Peyer's patch (tissue), 4 donors: Measurements from ENCODE around the gene DPPA5. TPM values are rescaled to one million over a fixed set of nuclear protein-coding genes. Genes with fewer than 3 reads are reported as not detected.

Experiments used
- DNase-seq, 3 donors: peaks; one replicate each; pipeline ENCODE4 v3.0.0-alpha.2; 2017 to 2019
- H3K27ac ChIP-seq, 4 donors: fragments of 200-600 bp; sonication (generic); one replicate each; pipeline ENCODE4 v1.5.1; 2016 to 2019
- H3K27me3 ChIP-seq, 2 donors: fragments of 200-600 bp; sonication (generic); one replicate each; pipeline ENCODE4 v1.5.1; 2019
- H3K36me3 ChIP-seq, 3 donors: fragments of 200-600 bp; sonication (generic); one replicate each; pipeline ENCODE4 v1.5.1; 2016 to 2019
- H3K4me1 ChIP-seq, 4 donors: fragments of 200-600 bp; sonication (generic); one replicate each; pipeline ENCODE4 v1.5.1; 2016 to 2019
- H3K4me3 ChIP-seq, 4 donors: fragments of 200-600 bp; sonication (generic); 1 replicate in 3 of 4; 2 replicates in 1 of 4; pipeline ENCODE4 v1.5.1; 2016 to 2019; ENCODE audit warnings: mild to moderate bottlenecking in 1 of 4
- H3K9me3 ChIP-seq, 4 donors: fragments of 200-600 bp; sonication (generic); one replicate each; pipeline ENCODE4 v1.5.1; 2016 to 2019; ENCODE audit warnings: mild to moderate bottlenecking in 1 of 4
- CTCF ChIP-seq, 6 experiments: fragments of 450-650 bp in 4 of 6; fragments of 200-600 bp in 2 of 6; sonication (generic) in 1 of 6; IDR thresholded peaks; one replicate each; pipeline ENCODE4 v1.5.1; 2017 to 2019; ENCODE audit warnings: antibody characterized with exemption in 6 of 6, mild to moderate bottlenecking in 3 of 6, moderate library complexity in 1 of 6
- POLR2A ChIP-seq, 2 donors: fragments of 450-650 bp; IDR thresholded peaks; one replicate each; pipeline ENCODE4 v1.5.1; 2017; ENCODE audit warnings: antibody characterized with exemption in 2 of 2, mild to moderate bottlenecking in 2 of 2, moderate library complexity in 2 of 2
- total RNA-seq, 4 donors: library from RNA; depleted of rRNA; stranded (reverse); fragments of >200 nt; gene quantifications; one replicate each; pipeline ENCODE4 v1.1.0, GENCODE V29; 2016

The DPPA5 gene
- total RNA-seq, 4 donors from 2014 or later = not detected

- TF ChIP-seq CTCF (IDR thresholded peaks at IDR 0.05) = no peak
- no peak for TF ChIP-seq POLR2A (IDR thresholded peaks at IDR 0.05)
- H3K4me1 ChIP-seq = no peaks in the 10 kb centered on the region
Observed at GRCh38 chr6:73362869-73363536, 8.9 kb upstream of the DPPA5 start.

GRCh38 chr6:73362358-73362757 is 8.3 kb upstream of the DPPA5 start, which contains the start of gene KHDC3L:
Gene KHDC3L (plus strand): TSS chr6:73362658. CDS start chr6:73362730, 72 bp downstream.
- H3K36me3 ChIP-seq = no peaks in the 10 kb centered on the region
- TF ChIP-seq POLR2A (IDR thresholded peaks at IDR 0.05) = no peak
- no peak for TF ChIP-seq CTCF (IDR thresholded peaks at IDR 0.05)
- no peak for DNase-seq
- no peak within 1 kb of the TSS for H3K27ac ChIP-seq
- no peaks in the 10 kb centered on the region for H3K27me3 ChIP-seq
- no peaks in the 10 kb centered on the region for H3K9me3 ChIP-seq
- no peak within 1 kb of the TSS for H3K4me3 ChIP-seq
- no peaks in the 10 kb centered on the region for H3K4me1 ChIP-seq

More at GRCh38 chr6:73362869-73363536, 8.9 kb upstream of the DPPA5 start:
- H3K27me3 ChIP-seq = no peaks in the 10 kb centered on the region
- H3K9me3 ChIP-seq = no peaks in the 10 kb centered on the region
- no peak overlapping the region for H3K4me3 ChIP-seq
- no peak for DNase-seq
- H3K36me3 ChIP-seq = no peaks in the 10 kb centered on the region
- no peak overlapping the region for H3K27ac ChIP-seq

GRCh38 chr6:73349311-73349710 is 4.8 kb downstream of the DPPA5 start:
- no peak for DNase-seq
- no peaks in the 10 kb centered on the region for H3K4me1 ChIP-seq
- no peaks in the 10 kb centered on the region for H3K9me3 ChIP-seq
- H3K36me3 ChIP-seq = no peaks in the 10 kb centered on the region
- H3K27me3 ChIP-seq = no peaks in the 10 kb centered on the region
- H3K27ac ChIP-seq = no peak overlapping the region
- TF ChIP-seq CTCF (IDR thresholded peaks at IDR 0.05) (no peak), POLR2A (IDR thresholded peaks at IDR 0.05) (no peak)
- H3K4me3 ChIP-seq = no peak overlapping the region

- Histone ChIP-seq H3K27me3 (no peaks in the 10 kb centered on the region), H3K4me3 (no peak overlapping the region), H3K27ac (no peak overlapping the region), H3K36me3 (no peaks in the 10 kb centered on the region), H3K9me3 (no peaks in the 10 kb centered on the region), H3K4me1 (no peaks in the 10 kb centered on the region)
- TF ChIP-seq POLR2A (IDR thresholded peaks at IDR 0.05) (no peak), CTCF (IDR thresholded peaks at IDR 0.05) (no peak)
- DNase-seq = no peak
Observed at GRCh38 chr6:73348550-73349204, 5.4 kb downstream of the DPPA5 start.

GRCh38 chr6:73343164-73343563 is 10.9 kb downstream of the DPPA5 start:
- no peaks in the 10 kb centered on the region for H3K9me3 ChIP-seq
- H3K4me1 ChIP-seq = no peaks in the 10 kb centered on the region
- no peaks in the 10 kb centered on the region for H3K27me3 ChIP-seq
- TF ChIP-seq CTCF (IDR thresholded peaks at IDR 0.05) = no peak
- no peak for TF ChIP-seq POLR2A (IDR thresholded peaks at IDR 0.05)
- DNase-seq = no peak
- H3K36me3 ChIP-seq = no peaks in the 10 kb centered on the region
- no peak overlapping the region for H3K27ac ChIP-seq
- no peak overlapping the region for H3K4me3 ChIP-seq
